Subcutaneous abdominal adipose tissue (tissue), 5 donors: Measurements from ENCODE around the gene CAPN8.

Experiments
- H3K27ac ChIP-seq: one replicate; pipeline ENCODE4 v1.7.0; 2013; ENCODE audit warnings: low read depth, mild to moderate bottlenecking, inconsistent platforms, low read length, moderate library complexity
- H3K27me3 ChIP-seq, 5 donors: one replicate each; pipeline ENCODE4 v1.7.0; 2013; ENCODE audit warnings: low read length in 5 of 5, inconsistent platforms in 1 of 5; ENCODE audit not compliant: control insufficient read depth in 5 of 5, insufficient read depth in 4 of 5
- H3K36me3 ChIP-seq, 5 donors: one replicate each; pipeline ENCODE4 v1.7.0; 2013; ENCODE audit warnings: low read length in 5 of 5; ENCODE audit not compliant: control insufficient read depth in 5 of 5, insufficient read depth in 5 of 5
- H3K4me1 ChIP-seq, 5 donors: one replicate each; pipeline ENCODE4 v1.7.0; 2013; ENCODE audit warnings: low read length in 5 of 5, mild to moderate bottlenecking in 3 of 5, moderate library complexity in 1 of 5; ENCODE audit not compliant: control insufficient read depth in 5 of 5, insufficient read depth in 5 of 5
- H3K4me3 ChIP-seq, 5 donors: one replicate each; pipeline ENCODE4 v1.7.0; 2013; ENCODE audit warnings: low read length in 5 of 5, low read depth in 1 of 5
- H3K9ac ChIP-seq, 5 donors: one replicate each; pipeline ENCODE4 v1.7.0; 2013; ENCODE audit warnings: low read length in 5 of 5, mild to moderate bottlenecking in 4 of 5, moderate library complexity in 3 of 5
- H3K9me3 ChIP-seq, 5 donors: one replicate each; pipeline ENCODE4 v1.7.0; 2013; ENCODE audit warnings: low read length in 5 of 5; ENCODE audit not compliant: control insufficient read depth in 5 of 5
- donor health status: healthy.
- donor health status: healthy.
- donor health status: healthy.
- donor health status: healthy.
- donor health status: healthy.

The CAPN8 gene

GRCh38 chr1:223500560-223501425 is 164.7 kb downstream of the CAPN8 start:
- Histone ChIP-seq H3K4me1 (no peaks in the 10 kb centered on the region), H3K9ac (no peak overlapping the region), H3K27me3 (no peaks in the 10 kb centered on the region), H3K9me3 (no peaks in the 10 kb centered on the region), H3K4me3 (no peak overlapping the region), H3K27ac (no peak overlapping the region), H3K36me3 (no peaks in the 10 kb centered on the region)

- H3K9ac ChIP-seq: no peak overlapping the region
- no peak overlapping the region for H3K27ac ChIP-seq
- H3K36me3 ChIP-seq: no peaks in the 10 kb centered on the region
- H3K9me3 ChIP-seq: no peaks in the 10 kb centered on the region
- H3K4me3 ChIP-seq: no peak overlapping the region
- no peaks in the 10 kb centered on the region for H3K4me1 ChIP-seq
- no peaks in the 10 kb centered on the region for H3K27me3 ChIP-seq
Measured at GRCh38 chr1:223496883-223497282, 168.6 kb downstream of the CAPN8 start.

- H3K9ac ChIP-seq: no peak overlapping the region
- no peak overlapping the region for H3K27ac ChIP-seq
- H3K4me3 ChIP-seq: no peak overlapping the region
- no peaks in the 10 kb centered on the region for H3K9me3 ChIP-seq
- H3K27me3 ChIP-seq: no peaks in the 10 kb centered on the region
- H3K4me1 ChIP-seq: no peaks in the 10 kb centered on the region
- H3K36me3 ChIP-seq: no peaks in the 10 kb centered on the region
Measured at GRCh38 chr1:223494926-223495645, 170.4 kb downstream of the CAPN8 start.

GRCh38 chr1:223492044-223492443 is 173.5 kb downstream of the CAPN8 start:
- Histone ChIP-seq H3K9ac (no peak overlapping the region), H3K4me3 (no peak overlapping the region), H3K27me3 (peaks cover 0 to 6% (median 4%) of the 10 kb centered on the region in 5 donors), H3K36me3 (no peaks in the 10 kb centered on the region), H3K27ac (no peak overlapping the region), H3K4me1 (no peaks in the 10 kb centered on the region), H3K9me3 (no peaks in the 10 kb centered on the region)
